OCI-LY1 (cell line): ENCODE results near the gene SYDE2.
"Not testable (repeated sequence)": the region's sequence is repeated elsewhere in the genome, so short reads cannot be mapped to it uniquely, and the experiment has no call there.

ENCODE experiments used
- H2AFZ ChIP-seq: fragments of 200-600 bp; sonication (generic), shearing (Covaris generic); 2 replicates; pipeline ENCODE4 v1.6.0; 2014; ENCODE audit warnings: antibody characterized with exemption, mild to moderate bottlenecking, low read length
- H3F3A ChIP-seq: fragments of 200-600 bp; sonication (generic), shearing (Covaris generic); 2 replicates; pipeline ENCODE4 v1.6.0; 2014; ENCODE audit warnings: mild to moderate bottlenecking, antibody characterized with exemption, low read length, moderate library complexity; ENCODE audit not compliant: insufficient read depth
- H3K27ac ChIP-seq: fragments of 200-600 bp; sonication (generic); 2 replicates; pipeline ENCODE4 v1.5.1; 2014; ENCODE audit warnings: low read length, mixed run types, mild to moderate bottlenecking, low read depth; ENCODE audit not compliant: poor library complexity, severe bottlenecking
- H3K27me3 ChIP-seq: fragments of 200-600 bp; sonication (generic); 2 replicates; pipeline ENCODE4 v1.6.0; 2014; ENCODE audit warnings: antibody characterized with exemption, mild to moderate bottlenecking, low read length, moderate library complexity; ENCODE audit not compliant: insufficient read depth
- H3K36me3 ChIP-seq: fragments of 200-600 bp; sonication (generic); 2 replicates; pipeline ENCODE4 v1.6.1; 2014; ENCODE audit warnings: mild to moderate bottlenecking, antibody characterized with exemption, low read length, moderate library complexity, mixed read lengths; ENCODE audit not compliant: insufficient read depth
- H3K4me1 ChIP-seq: fragments of 200-600 bp; sonication (generic); 2 replicates; pipeline ENCODE4 v1.5.1; 2014; ENCODE audit warnings: mild to moderate bottlenecking, low read length, moderate library complexity; ENCODE audit not compliant: insufficient read depth, severe bottlenecking
- H3K4me2 ChIP-seq: fragments of 200-600 bp; sonication (generic), shearing (Covaris generic); 2 replicates; pipeline ENCODE4 v1.6.1; 2014; ENCODE audit warnings: low read length
- H3K4me3 ChIP-seq: fragments of 200-600 bp; sonication (generic); 2 replicates; pipeline ENCODE4 v1.5.1; 2014; ENCODE audit warnings: low read length, low read depth, mild to moderate bottlenecking, mixed read lengths; ENCODE audit not compliant: poor library complexity, severe bottlenecking
- H3K79me2 ChIP-seq: fragments of 200-600 bp; shearing (Covaris generic); 2 replicates; pipeline ENCODE4 v1.6.1; 2016; ENCODE audit warnings: mixed run types, low read length, mixed read lengths; ENCODE audit not compliant: insufficient read depth
- H3K9ac ChIP-seq: fragments of 200-600 bp; sonication (generic), shearing (Covaris generic); 2 replicates; pipeline ENCODE4 v1.6.1; 2014; ENCODE audit warnings: mild to moderate bottlenecking, low read length, mixed read lengths
- H3K9me2 ChIP-seq: fragments of 200-600 bp; sonication (generic), shearing (Covaris generic); 2 replicates; pipeline ENCODE4 v1.6.1; 2014; ENCODE audit warnings: low read depth, mild to moderate bottlenecking, low read length, mixed read lengths
- H3K9me3 ChIP-seq: fragments of 200-600 bp; shearing (Covaris generic); 2 replicates; pipeline ENCODE4 v1.6.1; 2014; ENCODE audit warnings: low read length, mixed read lengths
- H4K20me1 ChIP-seq: fragments of 200-600 bp; sonication (generic), shearing (Covaris generic); 2 replicates; pipeline ENCODE4 v1.6.0; 2016; ENCODE audit warnings: mild to moderate bottlenecking, low read length; ENCODE audit not compliant: insufficient read depth
- CTCF ChIP-seq: fragments of 200-600 bp; sonication (generic), shearing (Covaris generic); IDR thresholded peaks from 2 replicates; pipeline ENCODE4 v1.5.1; 2017; ENCODE audit warnings: mild to moderate bottlenecking, antibody characterized with exemption, low read length, moderate library complexity, mixed read lengths
- EZH2 ChIP-seq: fragments of 200-600 bp; sonication (generic), shearing (Covaris generic); IDR thresholded peaks from 2 replicates; pipeline ENCODE4 v1.8.0; 2017; ENCODE audit warnings: borderline replicate concordance, mixed run types, mild to moderate bottlenecking, antibody characterized with exemption, low read length, moderate library complexity, mixed read lengths

SYDE2 gene

GRCh38 chr1:85200463-85201339 lies at the start of gene SYDE2:
SYDE2 (minus strand) TSS chr1:85201016; CDS start chr1:85200996, 20 bp downstream.
- no peaks in the 10 kb centered on the region for H3K9me2 ChIP-seq
- H3K4me3 ChIP-seq: peak within 1 kb of the TSS; percentile 73
- no peaks in the 10 kb centered on the region for H3F3A ChIP-seq
- no peaks in the 10 kb centered on the region for H3K36me3 ChIP-seq
- H2AFZ ChIP-seq: 0 out of 2 replicates have a peak within 1 kb of the TSS, but pooled peaks have one; percentile 44
- no peaks in the 10 kb centered on the region for H3K27me3 ChIP-seq
- H3K4me1 ChIP-seq: peaks cover 24% of the 10 kb centered on the region
- H3K27ac ChIP-seq: no peak within 1 kb of the TSS
- H3K4me2 ChIP-seq: peak within 1 kb of the TSS; percentile 85
- H3K9me3 ChIP-seq: no peaks in the 10 kb centered on the region
- H3K9ac ChIP-seq: peak within 1 kb of the TSS; percentile 66
- no peaks in the 10 kb centered on the region for H4K20me1 ChIP-seq
- H3K79me2 ChIP-seq: no peaks in the 10 kb centered on the region
- TF ChIP-seq EZH2 (no peak), CTCF (no peak)

DNA sequence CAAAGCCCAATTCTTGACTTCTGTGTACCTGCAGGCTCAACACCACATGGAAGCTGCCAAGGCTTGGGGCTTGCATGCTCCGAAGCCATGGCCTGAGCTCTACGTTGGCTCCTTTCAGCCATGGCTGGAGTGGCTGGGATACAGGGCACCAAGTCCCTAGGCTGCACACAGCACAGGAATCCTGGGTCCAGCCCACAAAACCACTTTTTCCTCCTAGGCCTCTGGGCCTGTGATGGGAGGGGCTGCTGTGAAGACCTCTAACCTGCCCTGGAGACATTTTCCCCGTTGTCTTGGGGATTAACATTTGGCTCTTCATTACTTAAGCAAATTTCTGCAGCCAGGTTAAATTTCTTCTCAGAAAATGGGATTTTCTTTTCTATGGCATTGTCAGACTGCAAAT lies 48.2 kb upstream of the SYDE2 start:
- not testable (repeated sequence) for H3K4me1 ChIP-seq, H4K20me1 ChIP-seq, H3K4me2 ChIP-seq, H3K9me3 ChIP-seq, H3K4me3 ChIP-seq, H3K79me2 ChIP-seq, H3K9me2 ChIP-seq, H3K27me3 ChIP-seq, H3K9ac ChIP-seq, H2AFZ ChIP-seq, H3K27ac ChIP-seq, H3F3A ChIP-seq
- H3K36me3 ChIP-seq: peaks cover 39% of the 10 kb centered on the region

DNA sequence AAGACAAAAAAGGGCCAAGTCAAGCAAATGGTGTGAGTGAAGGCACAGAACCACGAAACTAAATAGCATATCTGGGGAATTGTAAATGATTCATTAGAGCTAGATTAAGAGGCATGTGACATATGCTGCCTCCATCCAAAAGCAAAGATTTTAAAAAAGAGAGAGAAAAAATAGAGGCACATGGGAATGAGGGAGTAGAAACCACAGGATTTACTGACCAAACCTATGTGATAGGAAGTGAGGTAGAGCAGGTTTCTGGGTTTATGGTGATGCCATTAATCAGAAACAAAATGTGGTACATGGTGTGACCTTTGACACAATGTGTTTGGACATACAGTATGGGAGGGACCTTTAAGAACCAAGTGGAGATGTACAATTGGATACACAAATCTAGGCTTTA lies 45.1 kb upstream of the SYDE2 start:
- Histone ChIP-seq H3K27me3 (no peaks in the 10 kb centered on the region), H3K36me3 (peaks cover 8% of the 10 kb centered on the region), H3F3A (no peaks in the 10 kb centered on the region), H3K4me3 (no peak overlapping the region), H3K9me3 (no peaks in the 10 kb centered on the region), H3K79me2 (no peaks in the 10 kb centered on the region), H3K4me2 (no peak overlapping the region), H3K4me1 (no peaks in the 10 kb centered on the region), H3K9ac (no peak overlapping the region), H3K27ac (no peak overlapping the region), H2AFZ (no peak overlapping the region), H4K20me1 (no peaks in the 10 kb centered on the region), H3K9me2 (no peaks in the 10 kb centered on the region)
- no peak for TF ChIP-seq EZH2

GRCh38 chr1:85245456-85245855 lies 44.6 kb upstream of the SYDE2 start:
- H3K4me2 ChIP-seq: no peak overlapping the region
- no peaks in the 10 kb centered on the region for H4K20me1 ChIP-seq
- H3K9me2 ChIP-seq: no peaks in the 10 kb centered on the region
- H2AFZ ChIP-seq: no peak overlapping the region
- no peaks in the 10 kb centered on the region for H3K9me3 ChIP-seq
- peaks cover 4% of the 10 kb centered on the region; the same call in 1 of the 2 replicates for H3K36me3 ChIP-seq
- H3K27ac ChIP-seq: no peak overlapping the region
- no peak overlapping the region for H3K9ac ChIP-seq
- no peaks in the 10 kb centered on the region for H3K79me2 ChIP-seq
- no peaks in the 10 kb centered on the region for H3K4me1 ChIP-seq
- TF ChIP-seq EZH2 (no peak), CTCF (no peak)
- no peaks in the 10 kb centered on the region for H3F3A ChIP-seq
- no peaks in the 10 kb centered on the region for H3K27me3 ChIP-seq
- no peak overlapping the region for H3K4me3 ChIP-seq
